Ishikawa (cell line): ENCODE results near the gene RFC1.

Source experiments
- CEBPB ChIP-seq: IDR thresholded peaks from 2 replicates; pipeline ENCODE4 v1.6.1; 2012
- CREB1 ChIP-seq: IDR thresholded peaks from 2 replicates; pipeline ENCODE4 v1.6.1; 2012; ENCODE audit warnings: low read depth
- EGR1 ChIP-seq: IDR thresholded peaks from 2 replicates; pipeline ENCODE4 v1.6.1; 2012
- EP300 ChIP-seq: IDR thresholded peaks from 2 replicates; pipeline ENCODE4 v1.6.1; 2012; ENCODE audit warnings: borderline replicate concordance
- FOXM1 ChIP-seq: IDR thresholded peaks from 2 replicates; pipeline ENCODE4 v1.6.1; 2012; ENCODE audit warnings: low read depth, borderline replicate concordance
- NFIC ChIP-seq: IDR thresholded peaks from 2 replicates; pipeline ENCODE4 v1.6.1; 2012
- RAD21 ChIP-seq: IDR thresholded peaks from 2 replicates; pipeline ENCODE4 v1.6.1; 2012; ENCODE audit warnings: low read depth
- TAF1 ChIP-seq: IDR thresholded peaks from 2 replicates; pipeline ENCODE4 v1.6.1; 2012; ENCODE audit warnings: low read depth, mild to moderate bottlenecking
- TCF12 ChIP-seq: IDR thresholded peaks from 2 replicates; pipeline ENCODE4 v1.6.1; 2012; ENCODE audit warnings: low read depth
- TEAD4 ChIP-seq: IDR thresholded peaks from 2 replicates; pipeline ENCODE4 v1.6.1; 2012
- YY1 ChIP-seq: IDR thresholded peaks from 2 replicates; pipeline ENCODE4 v1.6.1; 2012; ENCODE audit warnings: low read depth
- ZBTB7A ChIP-seq: IDR thresholded peaks from 2 replicates; pipeline ENCODE4 v1.6.1; 2012; ENCODE audit warnings: low read depth
- TF ChIP-seq, protein P1 (sequence below): IDR thresholded peaks from 2 replicates; pipeline ENCODE4 v1.6.1; 2012
- TF ChIP-seq, protein P2 (sequence below): IDR thresholded peaks from 2 replicates; pipeline ENCODE4 v1.6.1; 2012
- TF ChIP-seq, protein P3 (sequence below): IDR thresholded peaks from 2 replicates; pipeline ENCODE4 v1.6.1; 2012; ENCODE audit warnings: low read depth, mild to moderate bottlenecking

RFC1 gene

DNA sequence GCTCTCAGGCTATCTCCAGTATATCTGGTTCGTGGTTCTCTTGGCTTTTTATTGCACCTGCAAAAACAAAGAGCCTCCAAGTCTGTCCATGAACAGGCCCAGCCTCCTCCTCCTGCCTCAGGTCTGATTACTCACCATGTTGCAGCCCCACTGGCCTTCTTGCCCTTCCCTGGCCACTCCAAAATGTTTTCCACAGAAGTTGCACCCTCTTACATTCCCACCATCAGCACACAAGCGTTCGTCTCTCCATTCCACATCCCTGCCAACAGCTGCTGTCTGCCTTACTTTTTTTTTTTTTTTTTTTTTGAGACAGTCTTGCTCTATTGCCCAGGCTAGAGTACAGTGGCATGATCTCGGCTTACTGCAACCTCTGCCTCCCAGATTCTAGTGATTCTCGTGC is 86.7 kb downstream of the RFC1 start:
- no peak for TF ChIP-seq RAD21
- TF ChIP-seq EP300, result no peak
- no peak for TF ChIP-seq TEAD4
- TF ChIP-seq CEBPB, result no peak
- no peak for TF ChIP-seq ZBTB7A
- no peak for TF ChIP-seq EGR1
- TF ChIP-seq, protein P1, sequence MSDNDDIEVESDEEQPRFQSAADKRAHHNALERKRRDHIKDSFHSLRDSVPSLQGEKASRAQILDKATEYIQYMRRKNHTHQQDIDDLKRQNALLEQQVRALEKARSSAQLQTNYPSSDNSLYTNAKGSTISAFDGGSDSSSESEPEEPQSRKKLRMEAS, result no peak
- no peak for TF ChIP-seq CREB1
- TF ChIP-seq NFIC, result no peak
- TF ChIP-seq FOXM1, result no peak
- no peak for TF ChIP-seq TAF1
- no peak for TF ChIP-seq TCF12
- TF ChIP-seq, protein P2, sequence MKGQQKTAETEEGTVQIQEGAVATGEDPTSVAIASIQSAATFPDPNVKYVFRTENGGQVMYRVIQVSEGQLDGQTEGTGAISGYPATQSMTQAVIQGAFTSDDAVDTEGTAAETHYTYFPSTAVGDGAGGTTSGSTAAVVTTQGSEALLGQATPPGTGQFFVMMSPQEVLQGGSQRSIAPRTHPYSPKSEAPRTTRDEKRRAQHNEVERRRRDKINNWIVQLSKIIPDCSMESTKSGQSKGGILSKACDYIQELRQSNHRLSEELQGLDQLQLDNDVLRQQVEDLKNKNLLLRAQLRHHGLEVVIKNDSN, result no peak
- no peak for TF ChIP-seq YY1
- TF ChIP-seq, protein P3, sequence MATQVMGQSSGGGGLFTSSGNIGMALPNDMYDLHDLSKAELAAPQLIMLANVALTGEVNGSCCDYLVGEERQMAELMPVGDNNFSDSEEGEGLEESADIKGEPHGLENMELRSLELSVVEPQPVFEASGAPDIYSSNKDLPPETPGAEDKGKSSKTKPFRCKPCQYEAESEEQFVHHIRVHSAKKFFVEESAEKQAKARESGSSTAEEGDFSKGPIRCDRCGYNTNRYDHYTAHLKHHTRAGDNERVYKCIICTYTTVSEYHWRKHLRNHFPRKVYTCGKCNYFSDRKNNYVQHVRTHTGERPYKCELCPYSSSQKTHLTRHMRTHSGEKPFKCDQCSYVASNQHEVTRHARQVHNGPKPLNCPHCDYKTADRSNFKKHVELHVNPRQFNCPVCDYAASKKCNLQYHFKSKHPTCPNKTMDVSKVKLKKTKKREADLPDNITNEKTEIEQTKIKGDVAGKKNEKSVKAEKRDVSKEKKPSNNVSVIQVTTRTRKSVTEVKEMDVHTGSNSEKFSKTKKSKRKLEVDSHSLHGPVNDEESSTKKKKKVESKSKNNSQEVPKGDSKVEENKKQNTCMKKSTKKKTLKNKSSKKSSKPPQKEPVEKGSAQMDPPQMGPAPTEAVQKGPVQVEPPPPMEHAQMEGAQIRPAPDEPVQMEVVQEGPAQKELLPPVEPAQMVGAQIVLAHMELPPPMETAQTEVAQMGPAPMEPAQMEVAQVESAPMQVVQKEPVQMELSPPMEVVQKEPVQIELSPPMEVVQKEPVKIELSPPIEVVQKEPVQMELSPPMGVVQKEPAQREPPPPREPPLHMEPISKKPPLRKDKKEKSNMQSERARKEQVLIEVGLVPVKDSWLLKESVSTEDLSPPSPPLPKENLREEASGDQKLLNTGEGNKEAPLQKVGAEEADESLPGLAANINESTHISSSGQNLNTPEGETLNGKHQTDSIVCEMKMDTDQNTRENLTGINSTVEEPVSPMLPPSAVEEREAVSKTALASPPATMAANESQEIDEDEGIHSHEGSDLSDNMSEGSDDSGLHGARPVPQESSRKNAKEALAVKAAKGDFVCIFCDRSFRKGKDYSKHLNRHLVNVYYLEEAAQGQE, result no peak

DNA sequence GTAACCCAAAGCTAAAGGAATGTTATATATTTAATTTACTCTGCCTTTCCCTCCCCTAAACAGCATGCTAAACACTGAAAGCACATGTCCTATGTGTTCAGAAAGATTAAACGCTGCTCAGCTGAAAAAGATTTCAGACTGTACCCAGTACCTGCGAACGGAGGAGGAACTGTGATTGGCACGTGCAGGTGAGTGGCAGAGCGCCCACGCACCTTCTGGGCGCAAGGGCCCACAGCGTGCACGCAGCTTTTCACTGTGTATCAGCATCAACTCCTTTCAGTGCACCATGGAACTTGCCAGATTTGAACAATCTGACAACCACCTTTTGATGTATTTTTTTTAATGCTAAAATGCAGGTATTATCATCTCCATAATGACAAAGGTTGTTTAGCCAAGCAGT is 87.7 kb downstream of the RFC1 start:
- TF ChIP-seq CEBPB, result no peak
- TF ChIP-seq TEAD4, result no peak
- TF ChIP-seq FOXM1, result no peak
- TF ChIP-seq, protein P3, result no peak
- TF ChIP-seq, protein P2, result no peak
- no peak for TF ChIP-seq TAF1
- TF ChIP-seq, protein P1, result no peak
- TF ChIP-seq YY1, result no peak
- no peak for TF ChIP-seq TCF12

DNA sequence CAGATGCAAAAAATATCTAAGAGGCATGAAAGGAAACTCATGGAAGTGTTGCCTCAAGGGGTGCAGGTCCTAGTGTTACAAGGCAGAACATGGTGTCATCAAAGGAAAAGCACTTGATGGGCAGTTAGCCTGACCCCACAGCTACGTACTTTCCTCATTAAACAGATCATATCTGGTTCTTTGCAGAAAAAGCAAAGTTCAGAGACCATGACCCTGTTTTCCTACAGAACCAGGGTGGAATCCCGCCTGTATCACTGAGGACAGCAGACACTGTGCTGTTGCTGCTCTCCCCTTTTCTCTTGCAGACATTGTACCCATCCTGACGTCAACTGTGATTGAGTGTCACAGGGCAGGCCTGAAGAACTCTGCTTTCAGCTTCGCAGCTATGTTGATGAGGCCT is 91.7 kb downstream of the RFC1 start:
- no peak for TF ChIP-seq NFIC

DNA sequence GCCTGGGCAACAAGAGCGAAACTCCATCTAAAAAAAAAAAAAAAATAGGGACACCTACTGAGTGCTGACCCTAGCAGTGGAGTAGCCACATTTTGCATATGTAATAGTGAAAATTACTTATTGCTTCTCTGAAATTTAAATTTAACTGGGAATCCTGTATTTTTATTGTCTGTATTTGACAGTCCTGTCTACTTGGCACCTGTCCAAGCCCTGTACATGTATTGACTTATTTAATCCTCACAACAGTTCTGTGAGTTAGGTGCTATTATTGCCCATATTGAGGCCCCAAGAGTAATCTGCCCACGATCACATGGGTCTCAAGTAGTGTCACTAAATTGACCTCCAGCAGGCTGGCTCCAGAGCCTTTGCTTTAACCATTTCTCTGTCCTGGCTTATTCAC is 102.3 kb downstream of the RFC1 start:
- TF ChIP-seq RAD21 (no peak), TEAD4 (no peak), CEBPB (no peak), FOXM1 (no peak), EGR1 (no peak), EP300 (no peak), CREB1 (no peak), YY1 (no peak), NFIC (no peak), TCF12 (no peak), ZBTB7A (no peak), TAF1 (no peak)
- TF ChIP-seq, protein P3, result no peak
- TF ChIP-seq, protein P1, result no peak
- TF ChIP-seq, protein P2, result no peak
